Mammary epithelial cell (primary cell): Measurements from ENCODE around the gene PRTG.

Source experiments
- EZH2 ChIP-seq: IDR thresholded peaks from 2 replicates; pipeline ENCODE4 v1.6.1; 2012; ENCODE audit warnings: low read length, inconsistent platforms, borderline replicate concordance
- TF ChIP-seq, protein P1 (sequence below), 2 donors: IDR thresholded peaks in 1 of 2; conservative IDR thresholded peaks in 1 of 2; 2 replicates each; pipeline ENCODE4 v1.5.1; 2011 to 2012; ENCODE audit warnings: inconsistent platforms in 2 of 2, low read length in 2 of 2, mild to moderate bottlenecking in 2 of 2, control low read depth in 1 of 2, low read depth in 1 of 2; ENCODE audit not compliant: insufficient read depth in 1 of 2; ENCODE audit errors: extremely low read depth in 1 of 2

DNA sequence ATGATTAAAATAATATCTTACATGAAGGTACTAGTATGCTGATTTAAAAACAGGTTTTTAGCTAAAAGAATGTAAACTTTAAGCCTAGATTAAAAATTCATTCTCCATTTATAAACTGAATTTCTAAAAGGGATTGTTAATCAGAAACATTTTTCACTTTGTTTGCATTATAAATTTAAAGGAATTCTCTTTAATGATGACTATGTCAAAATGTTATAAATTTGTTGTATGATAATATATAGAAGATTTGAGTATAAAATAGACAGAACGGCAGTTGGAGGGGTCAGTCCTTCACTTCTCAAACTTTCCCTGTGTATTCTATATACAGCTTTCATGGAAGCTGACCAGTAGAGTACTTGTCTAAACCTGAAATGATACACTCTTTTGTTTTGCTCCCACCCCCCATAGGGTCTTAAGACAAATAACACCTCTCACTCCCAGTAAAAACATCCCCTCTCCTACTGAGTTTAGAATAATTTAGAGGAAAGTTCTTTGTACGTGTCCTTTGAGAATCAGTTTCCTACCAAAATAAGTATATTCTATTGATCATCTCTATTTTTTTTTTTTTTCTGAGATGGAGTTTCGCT is 90.0 kb downstream of the PRTG start:
- TF ChIP-seq, protein P1, sequence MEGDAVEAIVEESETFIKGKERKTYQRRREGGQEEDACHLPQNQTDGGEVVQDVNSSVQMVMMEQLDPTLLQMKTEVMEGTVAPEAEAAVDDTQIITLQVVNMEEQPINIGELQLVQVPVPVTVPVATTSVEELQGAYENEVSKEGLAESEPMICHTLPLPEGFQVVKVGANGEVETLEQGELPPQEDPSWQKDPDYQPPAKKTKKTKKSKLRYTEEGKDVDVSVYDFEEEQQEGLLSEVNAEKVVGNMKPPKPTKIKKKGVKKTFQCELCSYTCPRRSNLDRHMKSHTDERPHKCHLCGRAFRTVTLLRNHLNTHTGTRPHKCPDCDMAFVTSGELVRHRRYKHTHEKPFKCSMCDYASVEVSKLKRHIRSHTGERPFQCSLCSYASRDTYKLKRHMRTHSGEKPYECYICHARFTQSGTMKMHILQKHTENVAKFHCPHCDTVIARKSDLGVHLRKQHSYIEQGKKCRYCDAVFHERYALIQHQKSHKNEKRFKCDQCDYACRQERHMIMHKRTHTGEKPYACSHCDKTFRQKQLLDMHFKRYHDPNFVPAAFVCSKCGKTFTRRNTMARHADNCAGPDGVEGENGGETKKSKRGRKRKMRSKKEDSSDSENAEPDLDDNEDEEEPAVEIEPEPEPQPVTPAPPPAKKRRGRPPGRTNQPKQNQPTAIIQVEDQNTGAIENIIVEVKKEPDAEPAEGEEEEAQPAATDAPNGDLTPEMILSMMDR (conservative IDR thresholded peaks at IDR 0.05 in 1 of 2, IDR thresholded peaks at IDR 0.05 in 1 of 2; ENCODE audit: extremely low read depth in 1 of 2, insufficient read depth in 1 of 2, low read depth in 1 of 2, low read length in 2 of 2) = no peak
- no peak for TF ChIP-seq EZH2
